ENCODE data around the gene CFAP68. TPM values are rescaled to one million over a fixed set of nuclear protein-coding genes. Genes with fewer than 3 reads are reported as not detected.

Gene CFAP68
- total and polyA plus RNA-seq, 2 of the 4 experiments (the other 2 are of a cell fraction): 10.2 to 17.0 TPM

DNA sequence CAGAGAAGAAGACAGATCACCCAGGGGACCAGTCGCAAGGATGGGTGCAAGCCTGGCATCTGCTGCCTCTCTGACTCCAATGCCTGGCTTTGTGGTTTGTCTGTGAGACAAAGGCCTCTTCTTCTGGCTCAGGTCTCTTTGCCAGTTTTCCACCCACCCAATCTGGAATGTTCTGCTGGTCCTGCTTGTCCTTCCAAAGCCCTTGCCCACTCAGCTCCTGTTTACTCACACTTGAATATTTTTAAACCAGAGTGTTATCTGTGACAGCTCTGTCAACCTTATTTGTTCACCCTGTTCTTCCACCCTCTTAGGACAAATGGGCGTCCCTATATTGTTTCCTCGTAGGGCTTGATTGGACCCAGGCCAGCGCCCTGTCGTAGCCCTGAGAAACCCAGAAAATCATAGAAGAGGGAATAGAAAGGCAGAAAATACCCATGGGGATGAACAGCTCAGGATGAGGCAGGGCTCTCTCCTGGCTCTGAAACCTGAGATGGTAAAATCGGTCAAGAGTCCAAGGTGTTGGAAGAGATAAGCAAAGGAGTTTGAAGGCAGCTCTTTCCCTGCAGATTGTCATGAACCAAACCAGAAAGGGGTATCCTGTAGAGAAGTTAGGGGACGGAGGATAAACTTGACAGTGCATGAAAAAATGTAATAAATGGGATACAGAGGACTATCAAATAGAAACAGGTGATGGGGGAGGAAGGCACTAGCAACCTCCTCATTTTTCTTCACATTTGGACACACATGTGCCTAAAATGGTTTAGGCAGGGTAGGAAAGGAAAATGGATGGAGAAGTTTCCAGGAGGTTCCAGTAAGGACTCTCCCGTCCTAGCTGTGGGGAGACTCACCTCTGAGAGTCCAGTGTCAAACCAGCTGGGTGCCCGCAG, 31.6 kb downstream of the CFAP68 start:
- Histone ChIP-seq H3K4ac (ENCODE audit: low read depth, low read length) (peak overlapping the region; percentile 94), H3K9me1 (ENCODE audit: insufficient read depth, low read length) (peaks cover 18% of the 10 kb centered on the region), H2BK120ac (ENCODE audit: low read depth, low read length) (peak overlapping the region; percentile 84), H2BK15ac (ENCODE audit: low read depth, low read length) (peak overlapping the region; percentile 67; the same call in 1 of the 3 replicates), H3K23ac (ENCODE audit: low read depth, low read length) (no peak overlapping the region; the same call in 1 of the 2 replicates), H3K36me3 (ENCODE audit: control insufficient read depth, insufficient read depth, low read length) (no peaks in the 10 kb centered on the region), H2AK5ac (ENCODE audit: low read depth, low read length) (peak overlapping the region; percentile 72), H3K56ac (ENCODE audit: extremely low read depth, insufficient read depth, low read length) (no peak overlapping the region), H3K4me2 (ENCODE audit: low read depth, low read length) (0 out of 2 replicates have a peak overlapping the region, but pooled peaks have one; percentile 2), H2BK20ac (ENCODE audit: low read depth, low read length) (peak overlapping the region; percentile 97; the same call in 1 of the 2 replicates), H3K27me3 (ENCODE audit: control insufficient read depth, insufficient read depth, low read length) (no peaks in the 10 kb centered on the region), H4K5ac (ENCODE audit: low read depth, low read length) (peak overlapping the region; percentile 94), H4K20me1 (ENCODE audit: insufficient read depth, low read length) (no peaks in the 10 kb centered on the region), H2AK9ac (replicated peaks; ENCODE audit: low read depth, low read length, poor library complexity) (peak overlapping the region; percentile 85), H3K9me3 (ENCODE audit: control insufficient read depth, insufficient read depth, low read length) (no peaks in the 10 kb centered on the region), H4K8ac (ENCODE audit: low read depth in 2 of 2, low read length in 2 of 2) (peak overlapping the region; percentile 92 to 93; a peak in 2 of 4 replicates), H2BK5ac (ENCODE audit: low read depth, low read length, poor library complexity, severe bottlenecking) (peak overlapping the region; percentile 85), H3K4me1 (ENCODE audit: control insufficient read depth, insufficient read depth, low read length) (peaks cover 36% of the 10 kb centered on the region), H4K91ac (ENCODE audit: insufficient read depth, low read depth, low read length) (peak overlapping the region; percentile 97; the same call in 1 of the 2 replicates), H3K14ac (replicated peaks; ENCODE audit: low read depth, low read length) (peak overlapping the region; percentile 71; the same call in 1 of the 2 replicates), H3K4me3 (ENCODE audit: insufficient read depth, low read depth, low read length) (no peak overlapping the region), H3K18ac (ENCODE audit: low read depth, low read length) (peak overlapping the region; percentile 70), H3K79me1 (ENCODE audit: low read depth in 1 of 2, low read length in 2 of 2) (peaks cover 0 to 15% of the 10 kb centered on the region in 2 experiments; a peak in 2 of 4 replicates), H3K9ac (ENCODE audit: low read depth, low read length) (peak overlapping the region; percentile 37; the same call in 1 of the 2 replicates), H3K27ac (ENCODE audit: insufficient read depth, low read length) (no peak overlapping the region; the same call in 1 of the 2 replicates), H2AFZ (replicated peaks; ENCODE audit: low read length, poor library complexity) (peak overlapping the region; percentile 83)
- BruUV-seq (replicated peaks): no TSS peak
- intact Hi-C loops (cut with micrococcal nuclease): no loop called here
- ATAC-seq (ENCODE audit: low read depth) (no peak), DNase-seq (no peak)
- ChIA-PET CTCF (interaction anchor here (0.5 to 0.6 kb wide), 2 partner anchors 21 to 998 kb away, joined by 3 read pairs; no protein-coding TSS in a partner anchor), POLR2A (ENCODE audit: unreplicated experiment) (interaction anchor here (0.5 to 1.0 kb wide), 2 partner anchors 7 to 24 kb away, joined by 3 read pairs; no protein-coding TSS in a partner anchor)
- dilution Hi-C loops (cut with HindIII; ENCODE audit: low sequenced_read_pairs, unreplicated experiment): no loop called here
- 94% methylated on average over 3 of the region's 9 CpGs; no CpG with 5 or more reads in 1 of the 2 experiments for WGBS, 2 experiments (ENCODE audit: extremely low coverage in 2 of 2, insufficient read length in 1 of 2)
- in situ Hi-C loops (cut with MboI; ENCODE audit: low sequenced_read_pairs): no loop called here
- TF ChIP-seq RCOR1 (IDR thresholded peaks at IDR 0.05; ENCODE audit: insufficient replicate concordance, low read length): no peak
- TF ChIP-seq, protein P1, sequence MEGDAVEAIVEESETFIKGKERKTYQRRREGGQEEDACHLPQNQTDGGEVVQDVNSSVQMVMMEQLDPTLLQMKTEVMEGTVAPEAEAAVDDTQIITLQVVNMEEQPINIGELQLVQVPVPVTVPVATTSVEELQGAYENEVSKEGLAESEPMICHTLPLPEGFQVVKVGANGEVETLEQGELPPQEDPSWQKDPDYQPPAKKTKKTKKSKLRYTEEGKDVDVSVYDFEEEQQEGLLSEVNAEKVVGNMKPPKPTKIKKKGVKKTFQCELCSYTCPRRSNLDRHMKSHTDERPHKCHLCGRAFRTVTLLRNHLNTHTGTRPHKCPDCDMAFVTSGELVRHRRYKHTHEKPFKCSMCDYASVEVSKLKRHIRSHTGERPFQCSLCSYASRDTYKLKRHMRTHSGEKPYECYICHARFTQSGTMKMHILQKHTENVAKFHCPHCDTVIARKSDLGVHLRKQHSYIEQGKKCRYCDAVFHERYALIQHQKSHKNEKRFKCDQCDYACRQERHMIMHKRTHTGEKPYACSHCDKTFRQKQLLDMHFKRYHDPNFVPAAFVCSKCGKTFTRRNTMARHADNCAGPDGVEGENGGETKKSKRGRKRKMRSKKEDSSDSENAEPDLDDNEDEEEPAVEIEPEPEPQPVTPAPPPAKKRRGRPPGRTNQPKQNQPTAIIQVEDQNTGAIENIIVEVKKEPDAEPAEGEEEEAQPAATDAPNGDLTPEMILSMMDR (conservative IDR thresholded peaks at IDR 0.05; ENCODE audit: low read depth, low read length): no peak
- TF ChIP-seq, protein P2, sequence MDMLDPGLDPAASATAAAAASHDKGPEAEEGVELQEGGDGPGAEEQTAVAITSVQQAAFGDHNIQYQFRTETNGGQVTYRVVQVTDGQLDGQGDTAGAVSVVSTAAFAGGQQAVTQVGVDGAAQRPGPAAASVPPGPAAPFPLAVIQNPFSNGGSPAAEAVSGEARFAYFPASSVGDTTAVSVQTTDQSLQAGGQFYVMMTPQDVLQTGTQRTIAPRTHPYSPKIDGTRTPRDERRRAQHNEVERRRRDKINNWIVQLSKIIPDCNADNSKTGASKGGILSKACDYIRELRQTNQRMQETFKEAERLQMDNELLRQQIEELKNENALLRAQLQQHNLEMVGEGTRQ (IDR thresholded peaks at IDR 0.05; ENCODE audit: low read depth, low read length): no peak
- TF ChIP-seq CEBPB (IDR thresholded peaks at IDR 0.05; ENCODE audit: low read depth, low read length): no peak
- no peak for TF ChIP-seq BHLHE40 (IDR thresholded peaks at IDR 0.05; ENCODE audit: low read depth, low read length)
- TF ChIP-seq, protein P3, sequence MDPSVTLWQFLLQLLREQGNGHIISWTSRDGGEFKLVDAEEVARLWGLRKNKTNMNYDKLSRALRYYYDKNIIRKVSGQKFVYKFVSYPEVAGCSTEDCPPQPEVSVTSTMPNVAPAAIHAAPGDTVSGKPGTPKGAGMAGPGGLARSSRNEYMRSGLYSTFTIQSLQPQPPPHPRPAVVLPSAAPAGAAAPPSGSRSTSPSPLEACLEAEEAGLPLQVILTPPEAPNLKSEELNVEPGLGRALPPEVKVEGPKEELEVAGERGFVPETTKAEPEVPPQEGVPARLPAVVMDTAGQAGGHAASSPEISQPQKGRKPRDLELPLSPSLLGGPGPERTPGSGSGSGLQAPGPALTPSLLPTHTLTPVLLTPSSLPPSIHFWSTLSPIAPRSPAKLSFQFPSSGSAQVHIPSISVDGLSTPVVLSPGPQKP (IDR thresholded peaks at IDR 0.05; ENCODE audit: borderline replicate concordance, low read depth, low read length): no peak
- no peak for TF ChIP-seq MAFK (IDR thresholded peaks at IDR 0.05; ENCODE audit: low read depth, low read length)
- TF ChIP-seq NFE2L2 (IDR thresholded peaks at IDR 0.05; ENCODE audit: low read depth, low read length): no peak
- no peak for TF ChIP-seq RFX5 (IDR thresholded peaks at IDR 0.05; ENCODE audit: low read depth, low read length)
- no peak for TF ChIP-seq RAD21 (IDR thresholded peaks at IDR 0.05; ENCODE audit: low read length)
- no peak for TF ChIP-seq MXI1 (IDR thresholded peaks at IDR 0.05; ENCODE audit: borderline replicate concordance, low read depth, low read length)
- no peak for TF ChIP-seq MAZ (IDR thresholded peaks at IDR 0.05; ENCODE audit: borderline replicate concordance, low read depth, low read length)

Data from IMR-90 (cell line).